ENCODE measurements around the gene MAGI3. TPM values are rescaled to one million over a fixed set of nuclear protein-coding genes. Genes with fewer than 3 reads are reported as not detected.

The MAGI3 gene
- total and polyA plus RNA-seq, 2 of the 13 experiments (the other 11 are each of a cell fraction or from before 2014, with no cell fraction given) = 4.0 to 11.8 TPM

- TF ChIP-seq ZFP90 (CRISPR knock-in tag; IDR thresholded peaks at IDR 0.05; ENCODE audit: borderline replicate concordance) = no peak
- no peak for TF ChIP-seq NBN (conservative IDR thresholded peaks at IDR 0.05)
- TF ChIP-seq CREB1 (IDR thresholded peaks at IDR 0.05) = no peak
- peak; percentile 74 for TF ChIP-seq CREB1 (CRISPR knock-in tag; IDR thresholded peaks at IDR 0.05)
- TF ChIP-seq E2F5 (CRISPR knock-in tag; conservative IDR thresholded peaks at IDR 0.05) = no peak
- TF ChIP-seq ZKSCAN8 (CRISPR knock-in tag; IDR thresholded peaks at IDR 0.05; ENCODE audit: borderline replicate concordance) = no peak
- no peak for TF ChIP-seq ZFYVE20 (CRISPR knock-in tag; IDR thresholded peaks at IDR 0.05; ENCODE audit: borderline replicate concordance, low read depth)
- no peak for TF ChIP-seq ZNF660 (CRISPR knock-in tag; IDR thresholded peaks at IDR 0.05; ENCODE audit: borderline replicate concordance, low read depth)
- no peak for TF ChIP-seq ZNF251 (CRISPR knock-in tag; IDR thresholded peaks at IDR 0.05)
- no peak for TF ChIP-seq ZNF510 (CRISPR knock-in tag; IDR thresholded peaks at IDR 0.05; ENCODE audit: low read depth)
- TF ChIP-seq ZBTB49 (CRISPR knock-in tag; IDR thresholded peaks at IDR 0.05; ENCODE audit: borderline replicate concordance) = no peak; the same call in 1 of the 2 replicates
- TF ChIP-seq NKX3-1 (CRISPR knock-in tag; IDR thresholded peaks at IDR 0.05) = no peak
- no peak for TF ChIP-seq SMC3 (IDR thresholded peaks at IDR 0.05; ENCODE audit: low read length)
- peak; percentile 77 for TF ChIP-seq BHLHE40 (IDR thresholded peaks at IDR 0.05; ENCODE audit: low read length)
- peak; percentile 62; the same call in 1 of the 2 replicates for TF ChIP-seq MIER3 (CRISPR knock-in tag; IDR thresholded peaks at IDR 0.05; ENCODE audit: borderline replicate concordance)
- no peak for TF ChIP-seq ZNF572 (CRISPR knock-in tag; IDR thresholded peaks at IDR 0.05)
- TF ChIP-seq POLR2AphosphoS5 (IDR thresholded peaks at IDR 0.05; ENCODE audit: low read depth, low read length) = no peak
- no peak for TF ChIP-seq SIN3B (IDR thresholded peaks at IDR 0.05; ENCODE audit: low read length)
- no peak for TF ChIP-seq HDAC6 (IDR thresholded peaks at IDR 0.05; ENCODE audit: low read depth, low read length)
- TF ChIP-seq RELA (CRISPR knock-in tag; IDR thresholded peaks at IDR 0.05) = no peak
- TF ChIP-seq MTA3 (CRISPR knock-in tag; IDR thresholded peaks at IDR 0.05) = no peak
- TF ChIP-seq ZMAT5 (CRISPR knock-in tag; IDR thresholded peaks at IDR 0.05; ENCODE audit: borderline replicate concordance, low read depth) = no peak
- TF ChIP-seq MYPOP (CRISPR knock-in tag; IDR thresholded peaks at IDR 0.05) = no peak
- 0 out of 2 replicates have a peak, but pooled peaks have one; percentile 47 for TF ChIP-seq KMT2B (CRISPR knock-in tag; IDR thresholded peaks at IDR 0.05)
- TF ChIP-seq UBTF (CRISPR knock-in tag; IDR thresholded peaks at IDR 0.05) = no peak
These were observed 118.2 kb downstream of the MAGI3 start (continued) for GRCh38 chr1:113508364-113509164.
